Chondrocyte (in vitro differentiated cells): ENCODE data around the gene BAG1. TPM values are rescaled to one million over a fixed set of nuclear protein-coding genes. Genes with fewer than 3 reads are reported as not detected.

Experiments used
- DNase-seq: peaks from one replicate; pipeline ENCODE4 v3.0.0; 2021; ENCODE audit warnings: mixed read lengths, low spot score
- H3K27ac Mint-ChIP-seq: one replicate; pipeline ENCODE4 v1.8.0; 2021; ENCODE audit warnings: mild to moderate bottlenecking, moderate library complexity, mixed read lengths; ENCODE audit not compliant: unreplicated experiment
- H3K27me3 Mint-ChIP-seq: 2 replicates; pipeline ENCODE4 v1.8.0; 2021; ENCODE audit warnings: low read depth, mixed read lengths
- H3K36me3 Mint-ChIP-seq: 2 replicates; pipeline ENCODE4 v1.8.0; 2021; ENCODE audit warnings: low read depth, mixed read lengths
- H3K4me1 Mint-ChIP-seq: 2 replicates; pipeline ENCODE4 v1.8.0; 2021; ENCODE audit warnings: low read depth, mild to moderate bottlenecking, mixed read lengths
- H3K4me3 Mint-ChIP-seq: one replicate; pipeline ENCODE4 v1.8.0; 2021; ENCODE audit warnings: mild to moderate bottlenecking, moderate library complexity, mixed read lengths; ENCODE audit not compliant: unreplicated experiment
- H3K9me3 Mint-ChIP-seq: 2 replicates; pipeline ENCODE4 v1.8.0; 2021; ENCODE audit warnings: low read depth, mixed read lengths
- total RNA-seq: library from RNA; stranded (reverse); gene quantifications from 3 replicates; pipeline ENCODE4 v1.2.1, GENCODE V29; 2021
- TF ChIP-seq, protein P1 (sequence below): fragments of 200-600 bp; sonication (generic); IDR thresholded peaks from 2 replicates; pipeline ENCODE4 v1.5.0; 2021; ENCODE audit warnings: antibody characterized with exemption, mild to moderate bottlenecking, moderate library complexity

Gene BAG1
- total RNA-seq, 1 donor from 2014 or later, result 51.1 TPM

- H3K9me3 Mint-ChIP-seq, result no peaks in the 10 kb centered on the region
- peaks cover 41% of the 10 kb centered on the region for H3K36me3 Mint-ChIP-seq
These were observed 4.1 kb downstream of the BAG1 start for GRCh38 chr9:33260372-33260771.

DNA sequence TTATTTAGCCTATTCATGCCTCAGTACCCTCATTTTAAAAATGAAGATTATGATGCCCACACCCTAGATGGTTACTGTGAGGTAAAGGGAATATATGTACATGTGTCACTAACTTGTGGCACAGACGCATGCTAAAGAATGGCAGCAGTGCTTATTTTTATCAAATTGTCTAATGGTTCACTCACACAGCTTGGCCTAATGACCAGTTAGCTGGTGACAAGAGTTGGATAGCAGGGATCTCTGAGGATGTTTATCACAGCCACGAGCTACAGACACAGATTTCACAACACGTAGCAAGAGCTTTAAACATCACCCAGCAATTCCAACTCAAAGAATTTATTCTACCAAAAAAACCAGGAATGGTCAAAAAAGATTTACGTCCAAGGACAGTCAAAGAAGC, 7.2 kb downstream of the BAG1 start:
- Mint-ChIP-seq H3K9me3 (no peaks in the 10 kb centered on the region), H3K4me3 (no peak overlapping the region), H3K36me3 (peaks cover 51% of the 10 kb centered on the region), H3K4me1 (no peaks in the 10 kb centered on the region), H3K27me3 (no peaks in the 10 kb centered on the region), H3K27ac (no peak overlapping the region)
- TF ChIP-seq, protein P1, sequence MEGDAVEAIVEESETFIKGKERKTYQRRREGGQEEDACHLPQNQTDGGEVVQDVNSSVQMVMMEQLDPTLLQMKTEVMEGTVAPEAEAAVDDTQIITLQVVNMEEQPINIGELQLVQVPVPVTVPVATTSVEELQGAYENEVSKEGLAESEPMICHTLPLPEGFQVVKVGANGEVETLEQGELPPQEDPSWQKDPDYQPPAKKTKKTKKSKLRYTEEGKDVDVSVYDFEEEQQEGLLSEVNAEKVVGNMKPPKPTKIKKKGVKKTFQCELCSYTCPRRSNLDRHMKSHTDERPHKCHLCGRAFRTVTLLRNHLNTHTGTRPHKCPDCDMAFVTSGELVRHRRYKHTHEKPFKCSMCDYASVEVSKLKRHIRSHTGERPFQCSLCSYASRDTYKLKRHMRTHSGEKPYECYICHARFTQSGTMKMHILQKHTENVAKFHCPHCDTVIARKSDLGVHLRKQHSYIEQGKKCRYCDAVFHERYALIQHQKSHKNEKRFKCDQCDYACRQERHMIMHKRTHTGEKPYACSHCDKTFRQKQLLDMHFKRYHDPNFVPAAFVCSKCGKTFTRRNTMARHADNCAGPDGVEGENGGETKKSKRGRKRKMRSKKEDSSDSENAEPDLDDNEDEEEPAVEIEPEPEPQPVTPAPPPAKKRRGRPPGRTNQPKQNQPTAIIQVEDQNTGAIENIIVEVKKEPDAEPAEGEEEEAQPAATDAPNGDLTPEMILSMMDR, result no peak
- no peak for DNase-seq

More at GRCh38 chr9:33260372-33260771, 4.1 kb downstream of the BAG1 start:
- no peak for DNase-seq
- H3K4me3 Mint-ChIP-seq, result no peak overlapping the region
- H3K27ac Mint-ChIP-seq, result no peak overlapping the region
- TF ChIP-seq, protein P1, result no peak
- peaks cover 16% of the 10 kb centered on the region for H3K4me1 Mint-ChIP-seq
- no peaks in the 10 kb centered on the region for H3K27me3 Mint-ChIP-seq

DNA sequence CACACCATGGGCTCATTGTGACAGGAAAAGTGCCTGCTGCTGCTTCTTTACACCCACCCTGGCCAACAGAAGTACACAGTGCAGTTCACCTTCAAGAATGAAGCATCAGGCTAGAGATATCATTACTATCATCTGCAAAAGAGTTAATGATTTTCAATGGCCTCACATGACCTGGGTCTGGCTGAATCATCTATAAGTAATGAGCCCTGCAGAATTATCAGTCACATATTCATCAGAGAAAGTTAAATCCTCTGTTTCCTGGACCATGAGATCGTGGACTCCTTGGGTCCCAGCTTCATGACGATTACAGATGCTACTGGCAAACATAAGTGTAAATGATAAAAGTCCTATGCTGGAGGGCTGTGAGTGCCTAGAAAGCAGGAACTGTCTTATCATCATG, 8.3 kb downstream of the BAG1 start:
- no peak for DNase-seq

DNA sequence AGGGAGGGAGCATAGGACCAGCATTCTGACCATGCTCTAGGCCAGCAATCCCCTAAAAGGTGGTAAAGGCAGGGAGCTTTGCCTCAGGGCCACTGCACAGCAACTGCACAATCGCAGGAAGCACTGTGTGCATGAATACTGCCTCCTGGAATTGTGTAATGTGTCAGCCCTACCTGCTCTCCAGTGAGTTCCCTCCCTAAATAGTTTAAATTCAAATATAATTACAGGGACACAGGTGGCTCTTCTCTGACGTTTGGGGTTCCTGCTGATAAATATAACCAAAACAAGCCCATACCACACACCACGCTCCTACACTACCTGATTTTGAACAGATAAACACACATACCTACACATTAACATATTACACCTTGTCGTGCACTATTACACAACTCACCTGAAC, 9.0 kb downstream of the BAG1 start:
- no peaks in the 10 kb centered on the region for H3K27me3 Mint-ChIP-seq
- H3K4me3 Mint-ChIP-seq, result no peak overlapping the region
- no peaks in the 10 kb centered on the region for H3K9me3 Mint-ChIP-seq
- DNase-seq, result no peak
- TF ChIP-seq, protein P1, result no peak
- peaks cover 42% of the 10 kb centered on the region for H3K36me3 Mint-ChIP-seq
- no peak overlapping the region for H3K27ac Mint-ChIP-seq
- no peaks in the 10 kb centered on the region for H3K4me1 Mint-ChIP-seq

More for the DNA sequence above, 8.3 kb downstream of the BAG1 start:
- Mint-ChIP-seq H3K9me3 (no peaks in the 10 kb centered on the region), H3K4me1 (no peaks in the 10 kb centered on the region), H3K27ac (no peak overlapping the region), H3K4me3 (no peak overlapping the region), H3K36me3 (peaks cover 48% of the 10 kb centered on the region), H3K27me3 (no peaks in the 10 kb centered on the region)
- TF ChIP-seq, protein P1, result no peak

DNA sequence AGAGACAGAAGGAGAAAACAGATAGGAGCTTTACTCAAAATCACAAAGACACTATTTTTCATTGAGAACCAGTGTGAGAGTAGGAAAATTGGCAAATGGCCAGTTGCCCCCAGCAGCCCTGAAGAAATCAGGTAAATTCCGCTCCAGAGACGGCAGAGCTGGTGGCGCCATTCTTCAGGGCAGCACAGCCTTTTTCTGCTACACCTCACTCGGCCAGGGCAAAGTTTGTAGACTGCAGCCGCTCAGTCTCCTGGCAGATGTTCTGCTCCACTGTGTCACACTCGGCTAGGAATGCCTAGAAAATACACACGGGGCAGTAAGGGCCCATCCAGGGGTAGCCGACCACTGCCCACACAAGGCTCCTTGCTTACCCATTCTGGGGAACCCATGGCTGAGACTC, 9.5 kb downstream of the BAG1 start:
- no peaks in the 10 kb centered on the region for H3K9me3 Mint-ChIP-seq
- H3K27me3 Mint-ChIP-seq, result no peaks in the 10 kb centered on the region

More for the DNA sequence above, 9.5 kb downstream of the BAG1 start:
- no peak for DNase-seq
- Mint-ChIP-seq H3K4me3 (no peak overlapping the region), H3K36me3 (peaks cover 38% of the 10 kb centered on the region), H3K4me1 (no peaks in the 10 kb centered on the region), H3K27ac (no peak overlapping the region)
- TF ChIP-seq, protein P1, result no peak
